Ascending aorta (tissue), 2 donors: Measurements from ENCODE around the gene RBM43. TPM values are rescaled to one million over a fixed set of nuclear protein-coding genes. Genes with fewer than 3 reads are reported as not detected.
A peak's percentile ranks its signal among the peaks of the same experiment; 100 is the strongest.

ENCODE experiments used
- DNase-seq, 2 donors: peaks; one replicate each; pipeline ENCODE4 v3.0.0-alpha.2; 2019; ENCODE audit warnings: low spot score in 2 of 2
- H3K27ac ChIP-seq, 2 donors: fragments of 200-600 bp; sonication (generic); one replicate each; pipeline ENCODE4 v1.5.1; 2016 to 2017; ENCODE audit warnings: mild to moderate bottlenecking in 1 of 2
- H3K27me3 ChIP-seq: fragments of 200-600 bp; sonication (generic); one replicate; pipeline ENCODE4 v1.5.1; 2017
- H3K36me3 ChIP-seq, 2 donors: fragments of 200-600 bp; sonication (generic); one replicate each; pipeline ENCODE4 v1.5.1; 2016
- H3K4me1 ChIP-seq, 2 donors: fragments of 200-600 bp; sonication (generic); one replicate each; pipeline ENCODE4 v1.5.1; 2016 to 2017; ENCODE audit warnings: mild to moderate bottlenecking in 1 of 2
- H3K4me3 ChIP-seq, 2 donors: fragments of 200-600 bp; sonication (generic); one replicate each; pipeline ENCODE4 v1.5.1; 2016 to 2017; ENCODE audit warnings: mild to moderate bottlenecking in 1 of 2
- H3K9me3 ChIP-seq, 2 donors: fragments of 200-600 bp; sonication (generic); one replicate each; pipeline ENCODE4 v1.5.1; 2016
- intact Hi-C: fragments of 100-400 bp; cut with DNase I; formaldehyde crosslinking; loops from one replicate; pipeline ENCODE4 v1.15.1; 2023
- total RNA-seq: library from RNA; depleted of rRNA; stranded (reverse); fragments of >200 nt; gene quantifications from one replicate; pipeline ENCODE4 v1.1.0, GENCODE V29; 2016
- TF ChIP-seq, protein P1 (sequence below), 3 experiments: fragments of 200-600 bp in 2 of 3; fragments of 450-650 bp in 1 of 3; sonication (generic) in 2 of 3; IDR thresholded peaks; one replicate each; pipeline ENCODE4 v1.5.1; 2016 to 2019; ENCODE audit warnings: antibody characterized with exemption in 3 of 3, mild to moderate bottlenecking in 1 of 3, moderate library complexity in 1 of 3

RBM43 gene
- total RNA-seq, 1 donor from 2014 or later = 0.96 TPM

DNA sequence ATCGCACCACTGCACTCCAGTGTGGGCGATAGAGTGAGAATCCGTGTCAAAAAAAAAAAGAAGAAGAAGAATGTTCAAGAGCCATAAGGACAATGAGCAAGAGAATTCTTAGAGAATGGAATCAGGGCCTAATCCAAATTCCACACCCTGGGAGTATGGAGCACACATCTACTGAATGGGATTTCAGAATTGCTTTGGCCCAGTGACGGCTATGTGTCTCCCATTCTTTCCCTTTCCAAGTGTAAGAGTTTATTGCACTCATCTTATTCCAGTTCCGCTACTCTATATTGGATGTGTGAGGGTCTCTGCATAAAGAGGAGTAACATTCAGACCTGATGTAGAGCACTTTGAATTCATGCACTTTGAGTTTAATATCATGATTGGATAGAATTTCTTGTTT is 5.9 kb upstream of the RBM43 start:
- no peaks in the 10 kb centered on the region for H3K9me3 ChIP-seq
- intact Hi-C loops = loop anchor here (10.0 kb wide), 3 partner anchors 793 to 1933 kb away; partner anchors contain the start of genes LYPD6 and MMADHC
- H3K27me3 ChIP-seq = no peaks in the 10 kb centered on the region
- H3K4me3 ChIP-seq = no peak overlapping the region
- no peak overlapping the region for H3K27ac ChIP-seq
- no peak for DNase-seq
- peaks cover 0 to 3% of the 10 kb centered on the region in 2 donors for H3K36me3 ChIP-seq
- TF ChIP-seq, protein P1, sequence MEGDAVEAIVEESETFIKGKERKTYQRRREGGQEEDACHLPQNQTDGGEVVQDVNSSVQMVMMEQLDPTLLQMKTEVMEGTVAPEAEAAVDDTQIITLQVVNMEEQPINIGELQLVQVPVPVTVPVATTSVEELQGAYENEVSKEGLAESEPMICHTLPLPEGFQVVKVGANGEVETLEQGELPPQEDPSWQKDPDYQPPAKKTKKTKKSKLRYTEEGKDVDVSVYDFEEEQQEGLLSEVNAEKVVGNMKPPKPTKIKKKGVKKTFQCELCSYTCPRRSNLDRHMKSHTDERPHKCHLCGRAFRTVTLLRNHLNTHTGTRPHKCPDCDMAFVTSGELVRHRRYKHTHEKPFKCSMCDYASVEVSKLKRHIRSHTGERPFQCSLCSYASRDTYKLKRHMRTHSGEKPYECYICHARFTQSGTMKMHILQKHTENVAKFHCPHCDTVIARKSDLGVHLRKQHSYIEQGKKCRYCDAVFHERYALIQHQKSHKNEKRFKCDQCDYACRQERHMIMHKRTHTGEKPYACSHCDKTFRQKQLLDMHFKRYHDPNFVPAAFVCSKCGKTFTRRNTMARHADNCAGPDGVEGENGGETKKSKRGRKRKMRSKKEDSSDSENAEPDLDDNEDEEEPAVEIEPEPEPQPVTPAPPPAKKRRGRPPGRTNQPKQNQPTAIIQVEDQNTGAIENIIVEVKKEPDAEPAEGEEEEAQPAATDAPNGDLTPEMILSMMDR (IDR thresholded peaks at IDR 0.05) = no peak
- no peaks in the 10 kb centered on the region for H3K4me1 ChIP-seq

DNA sequence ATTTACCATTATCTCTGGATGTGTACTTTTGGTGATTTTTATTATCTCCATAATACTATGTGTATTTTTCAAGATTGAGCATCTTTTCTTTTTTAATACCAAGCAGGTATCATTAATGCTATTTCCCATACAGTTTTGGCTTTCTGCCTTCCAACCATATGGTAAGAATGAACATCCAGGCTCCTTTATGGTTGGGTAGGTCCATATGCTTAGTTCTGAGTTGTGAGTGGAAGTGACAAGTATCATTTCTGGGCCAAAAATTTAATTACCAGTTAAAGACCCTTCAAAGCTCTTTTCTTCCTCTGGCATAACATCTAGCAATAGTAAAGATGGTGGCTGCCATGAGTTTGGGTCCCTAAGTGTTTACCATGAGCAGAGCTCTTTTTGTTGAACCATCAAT is 4.3 kb upstream of the RBM43 start:
- H3K4me3 ChIP-seq = no peak overlapping the region
- TF ChIP-seq, protein P1 (IDR thresholded peaks at IDR 0.05) = no peak
- no peaks in the 10 kb centered on the region for H3K9me3 ChIP-seq
- intact Hi-C loops = loop anchor here (10.0 kb wide), 3 partner anchors 791 to 1931 kb away; partner anchors contain the start of genes LYPD6 and MMADHC
- H3K4me1 ChIP-seq = no peaks in the 10 kb centered on the region
- no peak for DNase-seq
- H3K27ac ChIP-seq = no peak overlapping the region
- no peaks in the 10 kb centered on the region for H3K36me3 ChIP-seq
- no peaks in the 10 kb centered on the region for H3K27me3 ChIP-seq

DNA sequence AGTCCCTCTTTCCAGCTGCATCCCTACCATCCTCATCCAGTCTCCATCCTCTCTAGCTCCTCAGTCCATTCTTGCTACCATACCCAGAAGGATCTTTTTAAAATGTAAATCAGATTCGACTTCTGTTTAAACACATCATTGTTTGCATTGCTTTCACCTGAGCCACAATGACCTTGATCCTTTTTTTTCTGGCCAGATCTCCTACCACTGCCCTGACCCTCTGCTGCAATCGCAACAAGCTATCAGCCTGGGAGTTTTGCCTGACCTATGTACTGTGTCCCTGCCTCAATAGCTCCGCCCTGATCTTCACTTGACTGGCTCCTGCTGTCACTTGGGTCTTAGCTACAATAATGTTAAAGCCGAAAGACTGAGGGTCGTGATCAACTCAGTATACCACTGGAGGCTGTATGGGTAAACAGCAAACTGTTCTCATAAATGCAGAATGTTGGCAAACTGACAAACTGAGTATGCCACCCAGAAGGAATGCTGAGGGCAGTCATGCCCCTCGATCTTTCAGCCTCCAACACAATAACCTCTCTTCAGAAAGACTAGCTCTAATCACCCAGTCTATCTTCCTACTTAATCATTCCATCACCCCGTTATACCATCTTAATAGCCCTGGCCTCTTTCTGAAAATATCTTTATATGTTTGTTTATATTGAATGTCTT is 2.6 kb upstream of the RBM43 start:
- Histone ChIP-seq H3K4me3 (no peak overlapping the region), H3K4me1 (peaks cover 0 to 8% of the 10 kb centered on the region in 2 donors), H3K36me3 (no peaks in the 10 kb centered on the region), H3K27me3 (no peaks in the 10 kb centered on the region), H3K9me3 (no peaks in the 10 kb centered on the region), H3K27ac (no peak overlapping the region)
- intact Hi-C loops = loop anchor here (10.0 kb wide), 3 partner anchors 789 to 1929 kb away; partner anchors contain the start of genes LYPD6 and MMADHC
- TF ChIP-seq, protein P1 (IDR thresholded peaks at IDR 0.05) = no peak
- DNase-seq = no peak

DNA sequence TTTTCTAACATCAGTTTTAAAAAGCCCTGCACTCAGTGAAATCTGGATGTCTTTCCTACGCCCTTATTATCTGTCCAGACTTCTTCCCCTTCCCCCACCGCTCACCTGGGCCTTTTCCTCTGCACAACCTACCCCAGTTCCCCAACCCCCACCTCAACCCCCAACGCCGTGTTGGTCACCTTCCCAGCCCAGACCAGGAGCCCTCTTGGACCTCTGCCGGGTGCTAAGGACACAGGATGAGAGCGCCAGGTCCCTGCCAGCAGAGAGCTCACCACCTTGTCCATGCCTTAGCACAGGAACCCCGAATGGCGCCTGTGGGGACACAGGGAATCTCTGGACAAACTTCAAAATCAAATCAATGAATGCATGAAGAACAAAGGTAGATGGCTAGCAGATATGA is 966 bp upstream of the RBM43 start:
- no peaks in the 10 kb centered on the region for H3K36me3 ChIP-seq
- H3K4me3 ChIP-seq = no peak overlapping the region
- TF ChIP-seq, protein P1 (IDR thresholded peaks at IDR 0.05) = no peak
- no peaks in the 10 kb centered on the region for H3K9me3 ChIP-seq
- peak overlapping the region in 1 of 2 donors; percentile 96 for H3K27ac ChIP-seq
- no peaks in the 10 kb centered on the region for H3K27me3 ChIP-seq
- DNase-seq = no peak
- intact Hi-C loops = loop anchor here (10.0 kb wide), 3 partner anchors 788 to 1928 kb away; partner anchors contain the start of genes LYPD6 and MMADHC
- peaks cover 0 to 13% of the 10 kb centered on the region in 2 donors for H3K4me1 ChIP-seq

DNA sequence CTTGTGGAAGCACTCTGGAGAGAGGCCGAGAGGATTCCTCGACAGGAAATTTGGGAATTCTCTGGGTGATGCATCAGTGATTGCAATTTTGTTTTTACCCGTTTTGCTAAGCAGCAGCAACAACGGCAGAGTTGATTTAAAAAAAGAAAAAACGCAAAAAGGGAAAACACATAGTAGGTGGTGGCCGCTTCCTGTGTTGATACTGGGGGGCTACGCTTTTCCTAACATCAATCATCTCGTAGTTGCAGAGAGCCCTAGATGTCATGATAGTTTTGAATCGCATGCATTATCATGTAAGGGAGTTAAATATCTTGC is 271 bp upstream of the RBM43 start:
- H3K27ac ChIP-seq = peak overlapping the region; percentile 87 to 96
- no peaks in the 10 kb centered on the region for H3K36me3 ChIP-seq

More for the DNA sequence above, 271 bp upstream of the RBM43 start:
- intact Hi-C loops = loop anchor here (1.0 to 10.0 kb wide), 5 partner anchors 27 to 1927 kb away; partner anchors contain the start of genes LYPD6, MMADHC and NMI
- H3K4me1 ChIP-seq = peaks cover 0 to 13% of the 10 kb centered on the region in 2 donors
- no peaks in the 10 kb centered on the region for H3K9me3 ChIP-seq
- H3K4me3 ChIP-seq = peak overlapping the region; percentile 75 to 84
- TF ChIP-seq, protein P1 (IDR thresholded peaks at IDR 0.05) = no peak
- DNase-seq = no peak
- no peaks in the 10 kb centered on the region for H3K27me3 ChIP-seq
